ENCODE data around the gene SRI. TPM values are rescaled to one million over a fixed set of nuclear protein-coding genes. Genes with fewer than 3 reads are reported as not detected.

Gene SRI
- total RNA-seq, 3 donors from 2014 or later, result 369 to 809 (median 670) TPM

DNA sequence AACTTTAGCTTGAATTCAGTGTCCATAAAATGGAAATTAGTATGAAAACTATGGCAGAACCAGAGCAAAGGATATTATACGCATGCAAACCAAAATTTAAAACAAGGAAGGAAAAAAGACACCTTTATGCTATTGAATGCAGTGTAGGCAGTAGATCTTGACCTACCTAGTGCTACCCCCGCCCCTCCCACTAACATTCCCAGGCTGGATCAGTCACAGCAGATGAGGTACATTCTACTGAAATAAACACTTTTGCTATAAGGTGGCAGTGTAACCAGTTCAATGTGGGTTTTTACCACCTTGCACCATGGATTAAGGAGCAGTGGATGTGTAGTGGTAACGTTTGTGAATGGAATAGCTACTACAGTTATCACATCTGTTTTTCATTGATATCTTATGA lies 27.9 kb downstream of the SRI start:
- TF ChIP-seq, protein P1, sequence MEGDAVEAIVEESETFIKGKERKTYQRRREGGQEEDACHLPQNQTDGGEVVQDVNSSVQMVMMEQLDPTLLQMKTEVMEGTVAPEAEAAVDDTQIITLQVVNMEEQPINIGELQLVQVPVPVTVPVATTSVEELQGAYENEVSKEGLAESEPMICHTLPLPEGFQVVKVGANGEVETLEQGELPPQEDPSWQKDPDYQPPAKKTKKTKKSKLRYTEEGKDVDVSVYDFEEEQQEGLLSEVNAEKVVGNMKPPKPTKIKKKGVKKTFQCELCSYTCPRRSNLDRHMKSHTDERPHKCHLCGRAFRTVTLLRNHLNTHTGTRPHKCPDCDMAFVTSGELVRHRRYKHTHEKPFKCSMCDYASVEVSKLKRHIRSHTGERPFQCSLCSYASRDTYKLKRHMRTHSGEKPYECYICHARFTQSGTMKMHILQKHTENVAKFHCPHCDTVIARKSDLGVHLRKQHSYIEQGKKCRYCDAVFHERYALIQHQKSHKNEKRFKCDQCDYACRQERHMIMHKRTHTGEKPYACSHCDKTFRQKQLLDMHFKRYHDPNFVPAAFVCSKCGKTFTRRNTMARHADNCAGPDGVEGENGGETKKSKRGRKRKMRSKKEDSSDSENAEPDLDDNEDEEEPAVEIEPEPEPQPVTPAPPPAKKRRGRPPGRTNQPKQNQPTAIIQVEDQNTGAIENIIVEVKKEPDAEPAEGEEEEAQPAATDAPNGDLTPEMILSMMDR (IDR thresholded peaks at IDR 0.05), result no peak
- Histone ChIP-seq H3K4me1 (ENCODE audit: low read depth) (no peaks in the 10 kb centered on the region), H3K36me3 (ENCODE audit: low read depth) (no peaks in the 10 kb centered on the region), H3K9me3 (no peaks in the 10 kb centered on the region), H3K4me3 (no peak overlapping the region)
- no peak for DNase-seq
- no peak for ATAC-seq
- intact Hi-C loops (cut with DNase I, micrococcal nuclease), result no loop called here

DNA sequence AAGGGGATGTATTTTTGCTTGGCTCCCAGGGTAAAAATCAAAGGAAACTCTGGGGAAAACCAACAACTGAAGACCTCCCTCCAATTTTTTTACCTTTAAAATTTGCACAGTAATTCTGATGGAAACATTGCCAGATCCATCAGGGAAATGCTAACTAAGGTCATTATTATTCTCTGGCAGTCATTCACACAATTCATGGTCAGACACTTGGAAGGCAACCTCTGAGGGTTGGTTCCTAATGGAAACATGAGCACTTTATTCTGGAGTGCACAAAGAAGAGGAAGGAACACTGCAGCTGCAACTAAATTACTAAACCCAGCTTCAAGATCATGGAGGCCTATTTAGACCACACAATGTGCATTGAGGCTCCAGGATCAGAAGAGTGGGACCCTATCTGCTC lies 34.2 kb downstream of the SRI start:
- TF ChIP-seq, protein P1 (IDR thresholded peaks at IDR 0.05), result no peak
- no peak for ATAC-seq
- no peaks in the 10 kb centered on the region for H3K36me3 ChIP-seq (ENCODE audit: low read depth)

DNA sequence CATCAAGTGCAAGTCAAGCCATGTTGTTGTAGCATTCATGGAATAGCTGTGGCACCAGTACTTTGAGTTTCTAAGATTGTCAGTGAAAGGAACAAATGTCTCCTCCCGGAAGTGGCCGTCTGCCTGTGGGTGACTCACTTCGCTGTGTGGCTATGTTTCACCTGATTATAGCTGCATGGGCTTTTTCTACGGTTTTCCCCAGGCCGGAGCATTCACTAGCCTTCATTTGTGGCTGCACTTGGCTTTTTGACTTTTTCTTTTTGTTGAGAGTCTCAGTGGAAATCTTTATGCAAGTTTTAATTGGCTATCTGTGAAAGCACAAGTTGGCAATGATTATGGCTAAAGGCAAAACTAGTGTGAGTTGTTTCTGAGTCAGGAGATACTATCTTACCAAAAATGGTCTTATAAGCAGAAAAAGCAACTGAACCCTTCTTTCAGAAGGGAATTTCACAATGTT lies 35.0 kb downstream of the SRI start:
- Histone ChIP-seq H3K9me3 (no peaks in the 10 kb centered on the region), H3K36me3 (ENCODE audit: low read depth) (no peaks in the 10 kb centered on the region), H3K4me3 (no peak overlapping the region), H3K4me1 (ENCODE audit: low read depth) (no peaks in the 10 kb centered on the region)
- ATAC-seq, result no peak
- TF ChIP-seq, protein P1 (IDR thresholded peaks at IDR 0.05), result no peak
- intact Hi-C loops (cut with DNase I, micrococcal nuclease), result no loop called here
- no peak for DNase-seq

More for the DNA sequence above, 34.2 kb downstream of the SRI start:
- intact Hi-C loops (cut with DNase I, micrococcal nuclease), result no loop called here
- Histone ChIP-seq H3K4me1 (ENCODE audit: low read depth) (no peaks in the 10 kb centered on the region), H3K9me3 (no peaks in the 10 kb centered on the region), H3K4me3 (no peak overlapping the region)
- no peak for DNase-seq

DNA sequence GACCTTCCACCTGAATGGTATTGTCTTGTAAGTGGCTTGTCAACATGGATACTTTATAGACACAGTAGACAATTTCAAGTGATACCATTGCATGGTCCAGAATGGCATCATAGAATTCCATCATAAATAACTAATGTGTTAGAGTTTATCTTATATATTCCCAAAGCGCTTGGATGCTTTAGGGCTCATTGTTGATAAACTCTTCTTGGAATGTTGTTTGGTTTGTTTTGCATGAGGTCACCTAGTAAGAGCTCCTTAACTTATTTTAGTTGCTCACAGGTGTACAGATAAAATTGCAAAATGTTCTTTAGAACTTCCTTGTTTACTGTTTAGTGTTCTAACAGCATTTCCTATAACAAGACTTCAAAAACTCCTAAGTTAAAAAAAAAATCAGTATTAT lies 36.8 kb downstream of the SRI start:
- DNase-seq (no peak), ATAC-seq (no peak)
- Histone ChIP-seq H3K36me3 (ENCODE audit: low read depth) (no peaks in the 10 kb centered on the region), H3K4me1 (ENCODE audit: low read depth) (no peaks in the 10 kb centered on the region), H3K4me3 (no peak overlapping the region), H3K9me3 (no peaks in the 10 kb centered on the region)
- TF ChIP-seq, protein P1 (IDR thresholded peaks at IDR 0.05), result no peak
- intact Hi-C loops (cut with DNase I, micrococcal nuclease), result no loop called here

DNA sequence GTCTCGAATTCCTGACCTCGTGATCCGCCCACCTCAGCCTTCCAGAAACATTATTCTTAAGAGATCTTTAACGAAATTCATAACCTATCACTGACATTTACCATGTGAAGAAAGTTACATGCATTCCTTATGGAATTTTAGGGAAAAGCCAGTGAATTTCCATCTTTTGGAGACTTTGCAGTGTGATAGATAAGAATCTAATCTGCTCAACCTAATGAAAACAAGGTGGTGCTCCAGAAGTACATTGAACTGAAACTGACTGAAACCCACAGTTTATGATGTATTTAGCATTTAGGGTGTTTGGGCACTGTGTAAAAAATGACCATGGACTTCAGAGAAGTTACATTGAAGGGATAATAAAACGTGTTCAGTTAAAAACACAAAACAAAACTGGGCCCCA lies 43.6 kb downstream of the SRI start:
- H3K9me3 ChIP-seq, result no peaks in the 10 kb centered on the region
- TF ChIP-seq, protein P1 (IDR thresholded peaks at IDR 0.05), result no peak
- DNase-seq, result no peak

DNA sequence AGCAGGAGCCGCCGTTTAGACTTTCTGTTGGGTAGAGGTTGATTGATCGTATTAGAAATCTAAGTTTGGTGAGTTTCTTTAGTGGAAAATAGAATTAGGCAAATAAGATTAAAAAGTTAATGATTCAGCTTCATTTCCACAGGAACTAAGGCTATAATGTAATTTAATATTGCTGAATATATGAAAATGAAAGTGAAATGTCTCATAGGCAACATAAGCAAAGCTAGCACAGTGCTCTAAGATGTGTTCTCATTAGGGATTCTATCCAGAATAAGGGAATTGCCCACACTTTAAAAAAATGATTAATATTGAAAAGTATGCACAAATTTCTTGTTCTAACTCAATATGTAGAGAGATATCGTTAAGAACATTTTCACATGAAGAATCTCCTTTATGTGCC lies 47.0 kb downstream of the SRI start:
- TF ChIP-seq, protein P1 (IDR thresholded peaks at IDR 0.05), result no peak
- Histone ChIP-seq H3K4me1 (ENCODE audit: low read depth) (no peaks in the 10 kb centered on the region), H3K9me3 (no peaks in the 10 kb centered on the region), H3K36me3 (ENCODE audit: low read depth) (no peaks in the 10 kb centered on the region), H3K4me3 (no peak overlapping the region)
- DNase-seq, result no peak
- no peak for ATAC-seq
- intact Hi-C loops (cut with DNase I, micrococcal nuclease), result no loop called here

More for the DNA sequence above, 43.6 kb downstream of the SRI start:
- Histone ChIP-seq H3K36me3 (ENCODE audit: low read depth) (no peaks in the 10 kb centered on the region), H3K4me3 (no peak overlapping the region), H3K4me1 (ENCODE audit: low read depth) (no peaks in the 10 kb centered on the region)
- no peak for ATAC-seq
- intact Hi-C loops (cut with DNase I, micrococcal nuclease), result no loop called here
